Measurements from ENCODE around the gene UHMK1. TPM values are rescaled to one million over a fixed set of nuclear protein-coding genes. Genes with fewer than 3 reads are reported as not detected.
A peak's percentile ranks its signal among the peaks of the same experiment; 100 is the strongest.

Gene UHMK1
- total RNA-seq (2012; rRNA removed) (57.9 and 124 TPM in 2 replicates), polyA plus RNA-seq (2012; rRNA removed) (10.2 and 15.6 TPM in 2 replicates), Bru-seq, nascent RNA (percentile 91 among the genes with signal in this experiment), BruChase-seq, experiment 1, labeled RNA remaining after a 6-hour chase (percentile 98 among the genes with signal in this experiment), BruChase-seq, experiment 2, labeled RNA remaining after a 2-hour chase (percentile 98 among the genes with signal in this experiment)
- 1.9 and 3.0 TPM in 2 replicates for polyA plus RNA-seq (2012; cell fraction: cytosol; rRNA removed)
- 1.6 and 9.1 TPM in 2 replicates for polyA plus RNA-seq (2012; cell fraction: nucleus; rRNA removed; ENCODE audit: low replicate concordance)
- long read RNA-seq, full-length matches to known transcripts, result 75 of 97 reads
- long read RNA-seq, partial matches to known transcripts, result 2 of 97 reads
- long read RNA-seq, other reads (novel, unspliced or antisense), result 20 of 97 reads

GRCh38 chr1:162497723-162498495, at the start of gene UHMK1:
Gene UHMK1, plus strand, starts transcription at chr1:162497818. Its CDS starts 183 bp downstream, at chr1:162498001.
- peak within 1 kb of the TSS; percentile 60 for H4K91ac ChIP-seq (ENCODE audit: insufficient read depth, low read depth, low read length)
- peaks cover 3% of the 10 kb centered on the region for H3K36me3 ChIP-seq (ENCODE audit: control insufficient read depth, insufficient read depth, low read length)
- TF ChIP-seq CHD1 (IDR thresholded peaks at IDR 0.05; ENCODE audit: low read depth, low read length), result no peak
- TF ChIP-seq RCOR1 (IDR thresholded peaks at IDR 0.05; ENCODE audit: insufficient replicate concordance, low read length), result no peak
- TF ChIP-seq POLR2A (IDR thresholded peaks at IDR 0.05; ENCODE audit: low read depth, low read length), result peak; percentile 78
- TF ChIP-seq, protein P1, sequence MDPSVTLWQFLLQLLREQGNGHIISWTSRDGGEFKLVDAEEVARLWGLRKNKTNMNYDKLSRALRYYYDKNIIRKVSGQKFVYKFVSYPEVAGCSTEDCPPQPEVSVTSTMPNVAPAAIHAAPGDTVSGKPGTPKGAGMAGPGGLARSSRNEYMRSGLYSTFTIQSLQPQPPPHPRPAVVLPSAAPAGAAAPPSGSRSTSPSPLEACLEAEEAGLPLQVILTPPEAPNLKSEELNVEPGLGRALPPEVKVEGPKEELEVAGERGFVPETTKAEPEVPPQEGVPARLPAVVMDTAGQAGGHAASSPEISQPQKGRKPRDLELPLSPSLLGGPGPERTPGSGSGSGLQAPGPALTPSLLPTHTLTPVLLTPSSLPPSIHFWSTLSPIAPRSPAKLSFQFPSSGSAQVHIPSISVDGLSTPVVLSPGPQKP (IDR thresholded peaks at IDR 0.05; ENCODE audit: borderline replicate concordance, low read depth, low read length), result no peak
- TF ChIP-seq MAZ (IDR thresholded peaks at IDR 0.05; ENCODE audit: borderline replicate concordance, low read depth, low read length), result peak; percentile 75; the same call in 1 of the 2 replicates
- no peak for TF ChIP-seq MXI1 (IDR thresholded peaks at IDR 0.05; ENCODE audit: borderline replicate concordance, low read depth, low read length)
- peaks cover 6 to 22% of the 10 kb centered on the region in 2 experiments for H3K79me1 ChIP-seq (ENCODE audit: low read depth in 1 of 2, low read length in 2 of 2)
- H3K4me3 ChIP-seq (ENCODE audit: insufficient read depth, low read depth, low read length), result peak within 1 kb of the TSS; percentile 98
- peak within 1 kb of the TSS; percentile 91 for H3K14ac ChIP-seq (replicated peaks; ENCODE audit: low read depth, low read length)
- peak within 1 kb of the TSS; percentile 98 for H3K9ac ChIP-seq (ENCODE audit: low read depth, low read length)
- H3K4ac ChIP-seq (ENCODE audit: low read depth, low read length), result peak within 1 kb of the TSS; percentile 93
- dilution Hi-C loops (cut with HindIII; ENCODE audit: low sequenced_read_pairs, unreplicated experiment), result no loop called here
- H2AFZ ChIP-seq (replicated peaks; ENCODE audit: low read length, poor library complexity), result peak within 1 kb of the TSS; percentile 97
- peak within 1 kb of the TSS; percentile 96 for H3K4me2 ChIP-seq (ENCODE audit: low read depth, low read length)
- 0% methylated on average over 17 of the region's 61 CpGs; no CpG with 5 or more reads in 1 of the 2 experiments for WGBS, 2 experiments (ENCODE audit: extremely low coverage in 2 of 2, insufficient read length in 1 of 2)
- in situ Hi-C loops (cut with MboI; ENCODE audit: low sequenced_read_pairs), result loop anchor here (5.0 kb wide), 1 partner anchor 441 kb away; no protein-coding TSS in a partner anchor
- peak within 1 kb of the TSS; percentile 79 for H3K56ac ChIP-seq (ENCODE audit: extremely low read depth, insufficient read depth, low read length)
- peak within 1 kb of the TSS; percentile 94 for H2BK5ac ChIP-seq (ENCODE audit: low read depth, low read length, poor library complexity, severe bottlenecking)
- TSS peak; percentile 45 for BruUV-seq (replicated peaks)
- 0 out of 2 replicates have a peak, but pooled peaks cover 3% of the 10 kb centered on the region for H3K9me1 ChIP-seq (ENCODE audit: insufficient read depth, low read length)
- H2AK5ac ChIP-seq (ENCODE audit: low read depth, low read length), result peak within 1 kb of the TSS; percentile 79
- peak within 1 kb of the TSS; percentile 92 for H3K23ac ChIP-seq (ENCODE audit: low read depth, low read length)
- H3K18ac ChIP-seq (ENCODE audit: low read depth, low read length), result peak within 1 kb of the TSS; percentile 71
- peak within 1 kb of the TSS; percentile 90 for H2BK120ac ChIP-seq (ENCODE audit: low read depth, low read length)
- peak within 1 kb of the TSS; percentile 84; the same call in 1 of the 2 replicates for H2BK20ac ChIP-seq (ENCODE audit: low read depth, low read length)
- peak within 1 kb of the TSS; percentile 99 for H4K5ac ChIP-seq (ENCODE audit: low read depth, low read length)
- peak within 1 kb of the TSS; percentile 80 to 100 for H4K8ac ChIP-seq (ENCODE audit: low read depth in 2 of 2, low read length in 2 of 2)
- H4K20me1 ChIP-seq (ENCODE audit: insufficient read depth, low read length), result peaks cover 6% of the 10 kb centered on the region; the same call in 1 of the 2 replicates
- H2AK9ac ChIP-seq (replicated peaks; ENCODE audit: low read depth, low read length, poor library complexity), result peak within 1 kb of the TSS; percentile 94
- intact Hi-C loops (cut with micrococcal nuclease), result no loop called here
- H2BK15ac ChIP-seq (ENCODE audit: low read depth, low read length), result peak within 1 kb of the TSS; percentile 15; the same call in 1 of the 3 replicates
- ATAC-seq (ENCODE audit: low read depth) (peak; percentile 95), DNase-seq (peak; percentile 87)
- H3K4me1 ChIP-seq (ENCODE audit: control insufficient read depth, insufficient read depth, low read length), result peaks cover 14% of the 10 kb centered on the region
- H3K27me3 ChIP-seq (ENCODE audit: control insufficient read depth, insufficient read depth, low read length), result peaks cover 3% of the 10 kb centered on the region; the same call in 1 of the 2 replicates
- POLR2A ChIA-PET (ENCODE audit: unreplicated experiment), result no interaction called here
- CTCF ChIA-PET, result interaction anchor here (0.6 kb wide), 1 partner anchor 605 kb away, joined by 4 read pairs; no protein-coding TSS in a partner anchor
- H3K9me3 ChIP-seq (ENCODE audit: control insufficient read depth, insufficient read depth, low read length), result no peaks in the 10 kb centered on the region
- H3K27ac ChIP-seq (ENCODE audit: insufficient read depth, low read length), result peak within 1 kb of the TSS; percentile 94

Data from IMR-90 (cell line).